NK-92 (cell line): ENCODE measurements around the gene SORT1.
"Not testable (repeated sequence)": the region's sequence is repeated elsewhere in the genome, so short reads cannot be mapped to it uniquely, and the experiment has no call there.

Source experiments
- DNase-seq: peaks from one replicate; lab custom pipeline; 2025; ENCODE audit not compliant: unreplicated experiment; lab: John Stamatoyannopoulos, UW

Gene SORT1

DNA sequence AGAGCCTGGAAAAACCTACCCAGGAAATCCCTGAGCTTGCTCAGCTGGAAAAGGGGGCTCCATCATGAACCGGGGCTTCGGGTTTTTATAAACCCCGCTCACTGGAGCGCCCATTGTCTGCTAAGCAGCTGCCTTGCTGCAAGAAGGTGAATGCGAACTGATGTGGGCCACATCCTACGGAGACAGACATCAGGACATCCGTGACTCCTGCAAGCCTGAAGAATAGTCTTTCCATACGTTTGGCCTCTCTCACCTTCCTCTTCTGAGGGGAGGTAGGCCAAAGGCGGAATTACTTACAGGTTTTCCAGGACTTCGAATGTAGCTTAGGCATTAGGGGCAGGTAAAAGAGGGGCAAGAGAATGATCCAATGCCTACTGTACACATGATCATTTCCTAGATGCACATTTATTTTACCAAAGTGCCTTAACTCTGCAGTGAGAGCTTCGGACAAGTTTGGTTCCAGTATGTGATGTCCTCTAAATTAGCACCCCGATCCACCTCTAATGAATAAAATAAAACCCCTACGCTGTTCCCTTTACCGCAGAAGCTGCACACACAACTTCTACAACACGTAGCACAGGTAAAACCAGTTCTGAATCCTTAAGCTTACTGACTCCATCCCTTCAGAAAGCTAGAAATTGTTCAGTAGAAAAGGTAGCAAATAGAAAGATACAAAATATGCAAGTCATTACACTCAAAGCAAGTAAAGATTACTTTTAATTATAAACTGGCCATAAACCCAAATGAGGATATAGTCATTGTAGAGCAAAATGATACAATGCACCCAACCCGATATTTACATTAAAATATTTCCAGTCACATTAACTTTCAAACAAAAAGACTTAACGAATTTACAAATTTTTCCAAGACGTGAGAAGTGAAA, 866 bp upstream of the SORT1 start:
- DNase-seq: no peak

DNA sequence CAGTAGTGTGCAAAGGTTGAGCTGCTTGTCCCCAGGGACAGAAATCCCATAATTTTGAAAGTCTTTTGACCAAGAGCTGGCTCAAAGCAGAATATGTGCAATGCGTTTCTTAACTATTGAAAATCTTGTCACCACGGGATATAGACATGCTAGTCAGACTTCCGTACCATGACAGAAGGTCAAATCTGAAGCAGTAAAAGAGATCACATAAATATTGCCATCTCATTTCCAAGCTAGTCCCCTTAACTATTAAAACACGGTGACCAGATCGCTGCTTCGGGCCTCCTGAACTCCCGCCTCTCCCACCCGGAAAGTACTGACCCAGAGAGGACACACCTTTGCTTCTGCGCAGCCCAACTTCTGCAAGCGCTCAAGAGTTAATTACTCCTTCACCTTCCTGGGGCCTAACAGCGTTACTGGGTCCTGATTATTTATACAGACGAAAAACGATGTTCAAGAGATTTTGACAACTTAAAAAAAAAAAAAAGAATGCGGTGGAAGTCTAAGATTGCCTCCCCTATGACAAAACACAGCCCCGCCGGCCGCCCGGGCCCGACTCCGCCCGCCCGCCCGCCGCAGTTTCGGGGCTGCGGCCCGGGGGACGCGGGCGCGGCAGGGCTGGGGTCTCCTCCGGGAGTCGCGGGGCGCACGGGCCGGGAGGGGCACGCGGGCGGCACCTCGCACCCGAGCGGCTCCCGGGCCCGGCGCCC, 692 bp downstream of the SORT1 start:
- no peak for DNase-seq

DNA sequence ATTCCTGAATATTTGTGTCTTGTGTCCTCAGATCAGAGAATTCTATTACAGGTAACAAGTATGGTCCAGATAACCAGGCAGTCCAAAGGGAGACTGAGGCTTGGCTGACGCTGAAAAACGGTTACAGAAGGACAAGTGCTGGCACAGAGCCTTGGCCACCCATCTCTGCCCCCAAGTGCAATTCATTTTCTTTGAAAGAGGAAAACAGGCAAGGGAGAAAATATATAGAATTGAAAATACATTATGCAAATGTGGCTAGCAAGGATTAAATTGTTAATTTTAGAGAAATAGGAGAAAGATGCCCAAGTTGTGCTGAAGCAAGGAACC, 1.2 kb downstream of the SORT1 start:
- DNase-seq: no peak

DNA sequence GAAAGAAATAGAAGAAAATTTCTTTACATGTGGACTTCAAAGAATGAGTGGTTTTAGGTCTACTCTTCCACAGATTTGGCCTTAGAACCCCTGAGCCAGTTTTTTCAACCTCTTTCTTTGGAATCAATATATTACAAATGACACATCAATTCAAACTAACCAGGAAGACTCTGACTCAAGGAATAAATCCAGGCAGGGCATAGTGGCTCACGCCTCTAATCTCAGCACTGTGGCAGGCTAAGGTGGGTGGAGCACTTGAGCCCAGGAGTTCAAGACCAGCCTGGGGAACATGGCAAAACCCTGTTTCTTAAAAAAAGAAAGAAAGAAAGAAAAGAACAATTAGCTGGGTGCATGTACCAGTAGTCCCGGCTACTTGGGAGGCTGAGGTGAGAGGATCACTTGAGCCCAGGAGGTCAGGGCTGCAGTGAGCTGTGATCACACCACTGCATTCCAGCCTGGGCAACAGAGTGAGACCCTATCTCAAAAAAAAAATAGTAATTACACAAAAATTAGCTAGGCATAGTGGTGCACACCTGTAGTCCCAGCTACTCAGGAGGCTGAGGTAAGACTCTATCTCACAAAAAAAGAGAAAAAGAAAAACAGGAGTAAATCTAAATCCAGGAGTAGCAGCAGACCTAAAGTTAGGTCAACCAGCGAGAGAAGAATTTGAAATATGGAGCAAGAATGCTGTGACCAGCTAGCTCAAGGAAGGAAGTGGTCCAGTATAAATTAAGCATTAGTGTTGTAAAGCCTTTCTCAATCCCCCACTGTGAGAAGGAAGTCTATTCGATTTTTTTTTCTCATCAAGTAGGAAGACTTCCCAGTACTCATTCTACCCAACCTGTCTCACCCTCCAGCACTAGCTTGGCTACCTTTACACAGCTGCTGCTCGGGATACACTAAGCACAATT, 1.9 kb downstream of the SORT1 start:
- no peak for DNase-seq

DNA sequence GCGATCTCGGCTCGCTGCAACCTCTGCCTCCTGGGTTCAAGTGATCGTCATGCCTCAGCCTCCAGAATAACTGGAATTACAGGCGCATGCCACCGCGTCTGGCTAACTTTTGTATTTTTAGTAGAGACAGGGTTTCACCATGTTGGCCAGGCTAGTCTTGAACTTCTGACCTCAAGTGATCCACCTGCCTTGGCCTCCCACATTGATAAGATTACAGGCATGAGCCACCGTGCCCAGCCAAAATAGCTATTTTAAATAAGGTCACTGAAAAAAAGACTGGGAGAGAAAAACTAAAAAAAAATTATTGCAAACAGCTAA, 2.5 kb downstream of the SORT1 start:
- DNase-seq: not testable (repeated sequence)

DNA sequence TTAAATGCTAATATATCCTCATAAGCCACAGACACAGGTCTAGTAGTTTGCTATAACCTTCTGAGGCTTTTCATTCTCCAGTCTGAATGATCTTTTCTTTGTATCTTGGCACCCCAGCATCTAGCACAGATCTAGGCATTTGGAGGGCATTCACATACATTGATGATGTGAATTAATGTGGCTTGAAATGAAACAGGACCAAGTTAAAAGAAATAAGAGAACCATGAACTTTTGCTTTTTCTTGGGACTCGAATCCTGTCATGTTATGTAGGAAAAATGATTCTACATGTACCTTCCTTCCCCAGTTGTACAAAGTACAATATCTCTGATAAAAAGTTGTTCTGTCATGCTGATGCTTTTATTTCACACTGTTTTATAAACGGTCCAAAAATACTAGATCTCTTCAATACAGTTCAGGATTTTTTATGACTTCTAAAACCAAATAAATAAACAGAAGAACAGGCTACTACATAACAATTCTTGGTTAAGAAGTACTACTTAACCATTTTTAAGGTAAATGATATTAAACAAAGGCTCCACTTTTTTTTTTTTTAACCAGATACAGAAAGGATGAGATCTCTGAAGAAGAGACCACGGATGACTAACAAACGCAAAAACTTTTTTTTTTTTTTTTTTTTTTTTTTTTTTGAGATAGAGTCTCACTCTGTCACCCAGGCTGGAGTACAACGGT, 3.0 kb downstream of the SORT1 start:
- DNase-seq: no peak

DNA sequence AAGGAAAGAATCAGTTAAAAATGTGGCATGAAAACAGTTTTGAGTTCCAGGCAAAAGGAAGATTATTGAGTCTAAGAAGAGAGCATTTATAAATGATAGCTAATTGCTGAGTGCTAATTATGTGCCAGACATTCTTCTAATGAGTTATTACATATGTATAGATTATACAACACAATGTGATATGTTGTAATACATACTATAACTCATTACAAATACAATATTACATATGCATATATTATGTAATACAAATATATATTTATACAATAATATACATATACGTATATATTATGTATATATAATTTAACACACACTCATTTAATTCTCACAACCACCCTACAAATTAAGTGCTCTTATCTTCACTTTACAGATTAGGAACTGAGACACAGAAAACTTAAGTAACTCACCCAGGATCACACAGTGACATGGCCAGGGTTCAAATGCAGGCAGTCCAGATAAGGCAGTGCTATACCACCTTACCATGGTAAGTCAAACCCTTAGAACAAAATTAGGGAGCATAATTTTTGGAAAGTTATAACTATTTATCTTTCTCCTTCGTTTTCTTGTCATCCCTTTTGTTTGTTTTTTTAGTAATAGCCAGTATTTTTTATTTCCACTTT, 4.0 kb downstream of the SORT1 start:
- DNase-seq: no peak

DNA sequence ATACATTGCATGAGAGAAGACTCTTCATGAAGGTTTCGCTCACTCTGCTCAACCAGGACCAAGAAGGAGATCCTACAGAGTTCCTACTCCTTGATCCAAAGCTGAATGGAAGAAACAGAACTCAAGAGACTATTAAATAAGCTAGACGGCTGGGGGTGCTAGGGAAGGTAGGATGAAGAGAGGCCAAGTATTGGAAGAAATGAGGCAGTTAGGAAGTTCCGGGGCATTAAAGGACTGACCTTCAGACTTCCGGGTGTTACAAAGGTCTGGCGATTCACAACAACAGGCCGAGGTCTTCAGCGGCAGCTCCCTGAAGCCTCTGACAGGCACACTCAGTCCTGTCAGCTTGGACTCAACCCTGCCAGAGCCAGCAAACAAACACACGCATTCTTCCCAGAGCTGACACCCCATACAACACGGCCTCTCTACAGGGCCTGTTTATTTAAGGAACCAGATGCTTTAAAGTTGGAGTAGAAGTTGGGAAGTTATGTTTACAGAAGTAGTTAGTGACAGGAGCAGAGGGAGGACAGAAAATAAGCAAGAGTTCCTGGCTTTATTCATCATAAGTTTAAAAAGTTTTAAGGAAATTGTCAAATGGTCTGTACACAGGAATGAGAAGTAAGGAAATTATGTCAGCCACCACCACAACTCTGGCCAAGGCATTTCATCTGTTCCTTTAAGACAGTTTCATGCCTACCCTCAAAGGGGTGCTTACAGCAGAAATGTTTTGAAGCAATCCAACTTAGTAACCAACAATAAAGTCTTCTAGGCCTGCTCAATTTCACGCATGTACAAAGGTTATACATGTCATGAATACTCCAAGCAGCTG, 4.7 kb downstream of the SORT1 start:
- no peak for DNase-seq

DNA sequence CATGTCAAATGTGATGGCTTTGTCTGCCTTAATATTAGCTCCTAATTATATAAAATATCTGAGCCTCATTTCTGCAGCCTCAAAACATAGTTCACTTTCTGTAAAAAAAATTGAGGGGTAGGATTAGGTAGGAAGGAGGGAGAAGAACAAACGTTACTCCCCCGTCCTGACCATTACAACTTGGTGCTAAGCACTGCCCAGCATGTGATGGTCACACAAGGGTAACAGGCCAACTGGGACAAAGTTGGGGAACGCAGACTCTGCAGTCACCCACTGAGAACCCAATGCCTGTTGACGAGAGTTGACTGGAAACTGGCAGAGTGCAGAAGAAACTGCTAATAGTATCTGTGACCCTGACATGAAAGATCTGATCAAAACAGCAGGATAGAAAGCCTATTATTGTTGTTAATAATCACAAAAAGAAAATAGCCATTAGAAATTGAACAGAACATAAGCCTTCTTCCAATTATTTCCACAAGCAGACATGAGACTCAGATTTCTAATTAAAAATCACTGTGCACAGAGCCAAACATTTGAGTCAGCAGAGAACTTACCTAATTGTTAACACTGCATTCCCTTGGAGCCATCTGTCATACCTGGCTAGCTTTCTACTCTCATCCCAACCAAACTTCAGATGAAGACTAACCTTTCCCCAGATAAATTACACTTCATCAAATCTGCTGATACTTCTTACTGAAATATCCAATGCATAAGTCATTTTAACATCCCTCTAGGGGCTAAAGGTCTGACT, 5.5 kb downstream of the SORT1 start:
- no peak for DNase-seq

DNA sequence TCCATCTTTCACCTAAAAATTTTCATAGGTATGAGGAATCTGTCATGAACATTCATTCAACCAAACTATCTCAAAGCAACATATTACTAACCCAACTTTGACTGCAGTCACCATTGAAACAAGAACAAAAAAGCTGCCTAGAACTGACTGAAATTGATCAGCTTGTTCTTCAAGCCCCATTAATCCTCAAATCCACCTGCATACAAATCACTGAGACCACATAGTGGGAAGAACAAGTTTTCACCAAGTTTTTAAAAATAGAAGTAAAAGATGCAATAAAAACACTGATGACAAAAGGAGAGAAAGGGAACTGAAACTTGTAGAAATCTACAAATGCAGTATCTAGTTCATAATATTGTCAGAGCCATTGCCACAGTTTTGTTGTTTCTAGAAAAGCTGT, 6.1 kb downstream of the SORT1 start:
- no peak for DNase-seq

DNA sequence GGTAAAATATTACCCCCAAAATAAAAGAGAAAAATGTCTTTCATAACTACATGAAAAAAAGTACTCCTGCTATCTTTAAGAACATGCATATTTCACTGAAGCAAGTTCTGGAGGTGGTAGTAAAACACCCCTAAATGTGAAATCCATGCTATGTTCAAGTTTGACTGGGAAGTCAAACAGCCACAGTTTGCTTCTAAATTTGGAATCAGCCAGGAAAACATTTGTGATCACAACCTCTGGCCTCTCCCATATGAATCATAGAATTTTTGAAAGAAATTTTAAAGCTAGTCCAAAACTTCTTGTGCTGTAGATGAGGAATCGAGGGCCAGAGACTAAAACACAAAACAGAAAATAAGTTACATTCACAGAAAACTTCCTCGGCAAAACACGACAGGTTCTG, 6.6 kb downstream of the SORT1 start:
- no peak for DNase-seq

DNA sequence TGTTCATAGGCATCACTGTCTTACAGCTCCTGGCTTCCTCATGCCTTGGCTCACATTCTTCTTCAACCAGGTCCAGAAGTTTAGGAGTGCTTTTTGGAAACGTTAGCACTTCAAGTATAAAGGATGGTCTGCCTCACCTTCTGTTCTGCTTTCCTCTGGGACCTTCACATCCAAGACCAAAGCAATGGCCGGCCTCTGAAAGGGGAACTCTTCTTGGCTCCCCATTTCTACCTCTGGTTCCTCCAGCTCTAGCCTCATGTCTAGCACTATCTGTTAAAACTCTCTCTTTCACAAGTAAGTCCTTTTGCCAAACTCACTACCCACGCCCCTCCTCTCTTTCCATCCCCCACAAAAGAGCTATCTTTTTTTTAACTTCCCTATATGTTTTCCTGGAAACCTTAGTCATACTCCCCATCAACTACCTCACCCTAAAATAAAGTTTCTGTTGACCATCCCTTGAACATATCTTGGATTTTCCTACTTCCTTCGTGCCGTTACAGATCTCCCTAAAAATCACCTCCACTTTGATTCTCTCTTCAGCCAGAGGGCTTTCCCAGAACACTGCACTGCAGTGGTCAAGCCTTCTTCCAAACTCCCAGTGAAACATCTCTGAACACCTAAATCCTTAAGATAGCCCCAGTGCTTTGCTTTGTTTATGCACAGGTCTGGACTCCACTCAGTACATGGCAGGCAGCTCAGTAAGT, 7.9 kb downstream of the SORT1 start:
- DNase-seq: no peak

DNA sequence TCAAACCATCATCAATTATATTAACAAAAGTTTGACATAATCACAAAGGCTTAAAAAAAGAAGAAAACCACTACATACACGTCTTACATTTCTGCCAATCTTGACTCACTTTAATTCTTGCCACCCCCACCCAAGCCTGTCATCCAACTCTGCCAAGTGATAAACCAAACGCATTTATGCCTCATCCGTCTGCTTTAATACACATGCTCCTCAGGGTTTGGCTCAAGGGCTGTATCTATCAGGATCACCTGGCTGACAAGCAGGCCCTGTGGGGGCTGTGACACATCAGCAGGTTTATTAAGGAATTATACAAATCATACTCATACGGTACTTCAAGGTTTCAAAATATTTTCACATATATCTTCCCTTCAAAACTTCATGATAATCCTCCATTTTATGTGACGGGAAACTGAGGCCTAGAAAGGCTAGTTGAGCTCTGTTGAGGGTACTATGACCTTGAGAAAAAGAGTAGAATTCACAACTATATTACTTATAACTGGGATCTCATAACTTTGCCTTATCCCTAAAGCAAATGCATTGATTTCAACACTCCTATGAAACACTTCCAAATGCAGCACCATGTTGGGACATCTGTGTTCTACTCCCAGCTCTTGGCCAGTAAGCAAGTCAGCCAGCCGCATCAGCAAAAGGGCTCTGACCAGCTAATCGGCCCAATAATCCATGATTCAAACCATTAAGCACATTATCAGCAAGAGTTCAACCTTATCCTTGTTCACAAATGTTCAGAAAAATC, 8.7 kb downstream of the SORT1 start:
- DNase-seq: no peak

DNA sequence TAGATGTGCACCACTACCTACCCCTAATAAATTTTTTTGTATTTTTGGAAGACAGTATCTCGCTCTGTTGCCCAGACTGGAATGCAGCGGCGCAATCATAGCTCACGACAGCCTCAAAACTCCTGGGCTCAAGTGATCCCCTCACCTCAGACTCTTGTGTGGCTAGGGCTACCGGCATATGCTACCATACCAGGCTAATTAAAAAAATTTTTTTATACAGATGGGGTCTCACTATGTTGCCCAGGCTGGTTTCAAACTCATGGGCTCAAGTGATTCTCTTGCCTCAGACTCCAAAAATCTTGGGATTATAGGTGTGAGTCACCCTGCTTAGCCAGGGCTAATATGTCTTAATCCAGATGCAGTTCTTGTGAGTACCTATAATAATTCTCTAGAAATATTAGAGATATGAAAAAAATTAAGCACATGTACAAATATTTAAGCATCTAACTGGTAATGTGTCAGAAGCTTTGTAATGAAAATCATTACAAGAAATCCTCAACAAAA, 9.5 kb downstream of the SORT1 start:
- DNase-seq: no peak

DNA sequence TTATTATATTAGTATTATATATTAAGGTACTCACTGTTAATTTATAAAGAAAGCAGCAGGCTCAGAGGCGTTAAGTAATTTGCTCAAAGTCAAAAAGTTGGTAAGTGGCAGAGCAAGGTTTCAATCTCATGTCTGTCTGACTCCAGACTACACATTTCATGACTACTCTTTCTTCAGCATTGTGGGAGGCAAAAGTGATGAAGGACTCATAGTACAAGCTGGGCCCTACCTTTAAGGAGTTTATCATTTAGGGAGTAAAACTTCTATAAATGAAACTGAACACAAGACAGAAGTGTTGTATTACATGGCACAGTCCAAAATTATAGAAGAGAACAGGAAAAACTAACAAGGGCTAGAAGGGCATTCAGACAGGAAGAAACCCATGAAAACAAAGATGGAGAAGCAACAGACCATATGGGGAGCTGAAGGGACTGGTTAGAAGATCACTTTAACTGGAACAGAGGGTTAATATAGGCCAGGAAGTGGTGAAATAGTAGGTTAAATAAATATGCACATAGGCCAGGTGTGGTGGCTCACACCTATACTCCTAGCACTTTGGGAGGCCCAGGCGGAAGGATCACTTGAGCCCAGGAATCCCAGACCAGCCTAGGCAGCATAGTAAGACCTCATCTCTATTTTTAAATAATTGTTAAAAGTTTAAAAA, 11.5 kb downstream of the SORT1 start:
- DNase-seq: no peak

DNA sequence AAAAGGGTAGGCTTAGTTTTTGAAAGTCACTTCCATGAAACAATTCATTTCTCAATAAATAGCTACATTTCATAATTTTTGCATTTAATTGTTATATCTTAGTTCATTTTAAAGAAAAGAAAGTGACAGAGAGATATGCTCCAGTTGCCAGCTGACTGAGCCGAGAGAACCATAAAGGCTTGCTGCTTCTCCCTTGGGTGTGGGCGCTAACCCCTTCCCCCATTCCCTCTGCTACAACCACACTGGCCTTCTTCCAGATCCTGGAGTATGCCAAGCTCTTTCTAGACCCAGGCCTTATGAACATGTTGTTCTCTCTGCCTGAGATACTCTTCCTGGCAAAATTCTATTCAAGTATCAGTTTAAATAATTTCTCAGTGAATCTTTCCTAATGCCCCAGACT, 12.3 kb downstream of the SORT1 start:
- no peak for DNase-seq

DNA sequence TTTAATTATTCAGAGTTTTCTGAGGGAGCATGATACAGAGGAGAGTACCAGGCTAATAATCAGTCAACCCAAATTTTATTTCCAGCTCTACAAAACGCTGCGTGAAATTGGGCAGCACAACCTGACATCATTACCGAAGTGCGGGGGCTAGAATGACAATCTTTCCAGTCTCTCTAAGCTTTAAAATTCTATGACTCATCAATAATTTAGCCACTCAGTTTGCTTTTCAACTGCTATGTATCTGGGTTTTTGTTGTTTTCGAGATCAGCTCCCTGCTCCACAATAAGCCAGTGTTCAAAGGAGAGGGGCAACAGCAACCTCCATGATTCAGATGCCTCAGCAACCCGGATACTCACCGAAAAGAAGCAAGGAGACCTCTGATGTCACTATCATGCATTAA, 13.9 kb downstream of the SORT1 start:
- no peak for DNase-seq
